GM12878 (cell line): ENCODE results near the gene PSTPIP2.

Experiments
- BHLHE40 ChIP-seq, 2 experiments: fragments of 450-650 bp in 1 of 2; IDR thresholded peaks; 2 replicates each; pipeline ENCODE4 v1.6.1; 2011 to 2017; ENCODE audit warnings: low read depth in 2 of 2, borderline replicate concordance in 1 of 2, improper control_type of control experiment in 1 of 2, low read length in 1 of 2, mild to moderate bottlenecking in 1 of 2
- CBX5 ChIP-seq: sonication (generic); IDR thresholded peaks from 2 replicates; pipeline ENCODE4 v1.6.1; 2016; ENCODE audit warnings: low read depth, moderate library complexity, mild to moderate bottlenecking, inconsistent platforms
- E4F1 ChIP-seq: fragments of 450-650 bp; IDR thresholded peaks from 2 replicates; pipeline ENCODE4 v1.6.1; 2018; ENCODE audit warnings: borderline replicate concordance, mild to moderate bottlenecking; ENCODE audit not compliant: partially characterized antibody
- MXI1 ChIP-seq: fragments of 150-350 bp; IDR thresholded peaks from 2 replicates; pipeline ENCODE4 v1.6.1; 2011; ENCODE audit warnings: low read depth, mild to moderate bottlenecking, inconsistent platforms, low read length, improper control_type of control experiment
- MYC ChIP-seq: IDR thresholded peaks from 2 replicates; pipeline ENCODE4 v1.6.1; 2011; ENCODE audit warnings: mild to moderate bottlenecking, low read length, moderate library complexity, inconsistent platforms; ENCODE audit not compliant: insufficient read depth, insufficient replicate concordance, insufficient read length, severe bottlenecking
- POLR2AphosphoS5 ChIP-seq: IDR thresholded peaks from 2 replicates; pipeline ENCODE4 v1.6.1; 2011; ENCODE audit warnings: mild to moderate bottlenecking, low read length, inconsistent platforms
- REST ChIP-seq: IDR thresholded peaks from 2 replicates; pipeline ENCODE4 v1.6.1; 2012; ENCODE audit warnings: mild to moderate bottlenecking, low read depth, low read length
- SMAD1 ChIP-seq: fragments of 450-650 bp; IDR thresholded peaks from 2 replicates; pipeline ENCODE4 v1.6.1; 2018; ENCODE audit warnings: mild to moderate bottlenecking, low read depth; ENCODE audit not compliant: partially characterized antibody
- SPI1 ChIP-seq: IDR thresholded peaks from 2 replicates; pipeline ENCODE4 v1.6.1; 2011; ENCODE audit warnings: low read depth, mild to moderate bottlenecking, low read length, moderate library complexity, borderline replicate concordance; ENCODE audit not compliant: insufficient read depth
- TF ChIP-seq, protein P1 (sequence below): IDR thresholded peaks from 2 replicates; pipeline ENCODE4 v1.6.1; 2012; ENCODE audit warnings: low read depth, low read length, improper control_type of control experiment
- TF ChIP-seq, protein P2 (sequence below), 3 experiments: IDR thresholded peaks in 2 of 3; conservative IDR thresholded peaks in 1 of 3; 2 replicates each; pipeline ENCODE4 v1.5.1; 2011; ENCODE audit warnings: low read depth in 3 of 3, low read length in 3 of 3, mild to moderate bottlenecking in 3 of 3, control low read depth in 2 of 3, moderate library complexity in 2 of 3, inconsistent platforms in 1 of 3, mixed read lengths in 1 of 3; ENCODE audit not compliant: control insufficient read depth in 2 of 3, insufficient read depth in 1 of 3; ENCODE audit errors: extremely low read depth in 1 of 3

GRCh38 chr18:46079336-46079735 lies 7.3 kb upstream of the PSTPIP2 start:
- TF ChIP-seq SPI1 (no peak), MYC (no peak), MXI1 (no peak), E4F1 (no peak), REST (no peak), CBX5 (no peak), BHLHE40 (IDR thresholded peaks at IDR 0.05; ENCODE audit: borderline replicate concordance in 1 of 2, low read depth in 2 of 2, low read length in 1 of 2) (no peak), SMAD1 (no peak), POLR2AphosphoS5 (no peak)
- TF ChIP-seq, protein P1, sequence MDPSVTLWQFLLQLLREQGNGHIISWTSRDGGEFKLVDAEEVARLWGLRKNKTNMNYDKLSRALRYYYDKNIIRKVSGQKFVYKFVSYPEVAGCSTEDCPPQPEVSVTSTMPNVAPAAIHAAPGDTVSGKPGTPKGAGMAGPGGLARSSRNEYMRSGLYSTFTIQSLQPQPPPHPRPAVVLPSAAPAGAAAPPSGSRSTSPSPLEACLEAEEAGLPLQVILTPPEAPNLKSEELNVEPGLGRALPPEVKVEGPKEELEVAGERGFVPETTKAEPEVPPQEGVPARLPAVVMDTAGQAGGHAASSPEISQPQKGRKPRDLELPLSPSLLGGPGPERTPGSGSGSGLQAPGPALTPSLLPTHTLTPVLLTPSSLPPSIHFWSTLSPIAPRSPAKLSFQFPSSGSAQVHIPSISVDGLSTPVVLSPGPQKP = no peak
- TF ChIP-seq, protein P2, sequence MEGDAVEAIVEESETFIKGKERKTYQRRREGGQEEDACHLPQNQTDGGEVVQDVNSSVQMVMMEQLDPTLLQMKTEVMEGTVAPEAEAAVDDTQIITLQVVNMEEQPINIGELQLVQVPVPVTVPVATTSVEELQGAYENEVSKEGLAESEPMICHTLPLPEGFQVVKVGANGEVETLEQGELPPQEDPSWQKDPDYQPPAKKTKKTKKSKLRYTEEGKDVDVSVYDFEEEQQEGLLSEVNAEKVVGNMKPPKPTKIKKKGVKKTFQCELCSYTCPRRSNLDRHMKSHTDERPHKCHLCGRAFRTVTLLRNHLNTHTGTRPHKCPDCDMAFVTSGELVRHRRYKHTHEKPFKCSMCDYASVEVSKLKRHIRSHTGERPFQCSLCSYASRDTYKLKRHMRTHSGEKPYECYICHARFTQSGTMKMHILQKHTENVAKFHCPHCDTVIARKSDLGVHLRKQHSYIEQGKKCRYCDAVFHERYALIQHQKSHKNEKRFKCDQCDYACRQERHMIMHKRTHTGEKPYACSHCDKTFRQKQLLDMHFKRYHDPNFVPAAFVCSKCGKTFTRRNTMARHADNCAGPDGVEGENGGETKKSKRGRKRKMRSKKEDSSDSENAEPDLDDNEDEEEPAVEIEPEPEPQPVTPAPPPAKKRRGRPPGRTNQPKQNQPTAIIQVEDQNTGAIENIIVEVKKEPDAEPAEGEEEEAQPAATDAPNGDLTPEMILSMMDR (IDR thresholded peaks at IDR 0.05 in 2 of 3, conservative IDR thresholded peaks at IDR 0.05 in 1 of 3; ENCODE audit: control insufficient read depth in 2 of 3, extremely low read depth in 1 of 3, insufficient read depth in 1 of 3, low read depth in 3 of 3, low read length in 3 of 3) = no peak
